Prostate gland (tissue), 2 donors: Measurements from ENCODE around the gene MYRF.

ENCODE experiments used
- CTCF ChIP-seq, 4 experiments: fragments of 200-600 bp in 2 of 4; fragments of 450-650 bp in 2 of 4; sonication (generic) in 2 of 4; IDR thresholded peaks; 1 replicate in 3 of 4; 2 replicates in 1 of 4; pipeline ENCODE4 v1.5.1; 2016 to 2019; ENCODE audit warnings: antibody characterized with exemption in 4 of 4, mild to moderate bottlenecking in 2 of 4, moderate library complexity in 2 of 4
- POLR2A ChIP-seq: fragments of 450-650 bp; IDR thresholded peaks from one replicate; pipeline ENCODE4 v1.6.1; 2016; ENCODE audit warnings: antibody characterized with exemption, mild to moderate bottlenecking

GRCh38 chr11:61727401-61727811 is 25.0 kb upstream of the MYRF start:
- no peak for TF ChIP-seq CTCF (IDR thresholded peaks at IDR 0.05)
- TF ChIP-seq POLR2A = no peak
